SK-N-SH (cell line): ENCODE measurements around the gene GSS.

Experiments
- EZH2phosphoT487 ChIP-seq: fragments of 200-600 bp; sonication (generic); IDR thresholded peaks from 2 replicates; pipeline ENCODE4 v1.6.1; 2017; ENCODE audit warnings: low read depth, mixed run types, mild to moderate bottlenecking, antibody characterized with exemption, moderate library complexity, borderline replicate concordance
- YY1 ChIP-seq: IDR thresholded peaks from 2 replicates; pipeline ENCODE4 v1.4.0; 2012; ENCODE audit warnings: low read depth, mild to moderate bottlenecking

GRCh38 chr20:34983089-34983820 lies 27.6 kb upstream of the GSS start:
- TF ChIP-seq EZH2phosphoT487 (no peak), YY1 (no peak)
